Heart left ventricle (tissue), 13 donors: ENCODE measurements around the gene FZR1.

ENCODE experiments used
- CTCF ChIP-seq, 12 donors: fragments of 200-600 bp; sonication (generic) in 4 of 12; IDR thresholded peaks; one replicate each; pipeline versions ENCODE4 v1.5.0 to v1.8.0; 2018 to 2022; ENCODE audit warnings: antibody characterized with exemption in 12 of 12, mild to moderate bottlenecking in 5 of 12
- POLR2A ChIP-seq, 2 donors: fragments of 450-650 bp; IDR thresholded peaks; one replicate each; pipeline ENCODE4 v1.6.1; 2017; ENCODE audit warnings: antibody characterized with exemption in 2 of 2, mild to moderate bottlenecking in 2 of 2, moderate library complexity in 2 of 2
- donor health status: ischemic (EF 13 %, LVEDD 7.1; RV severe dilation, severe dysfunction).
- donor health status: DM: no; HTN: yes; CAD: no.
- donor health status: DM: no; HTN: no; CAD: no.
- donor health status: ischemic (EF 25% LVEDD 6.9; RV normal size, moderate dysfunction).
- donor health status: ischemic (EF 25% LVEDD 5.7; RV mildly dilated, moderate dysfunction).
- donor health status: ischemic (EF 35%, LVEDD 5.7; RV mildly dilated, moderate dysfunction).
- donor health status: nonischemic (EF 11% LVEDD 7.7; RV severe dilation, severe dysfunction).
- donor health status: DM: yes; HTN: yes; CAD: no.
- donor health status: PGD.
- donor health status: ischemic (EF 29% LVEDD 5.4; RV normal size, mild dysfunction).
- donor health status: nonischemic (EF 23%, LVEDD 6.1; RV moderate dilation, normal function).

GRCh38 chr19:3499738-3500428 is 6.2 kb upstream of the FZR1 start:
- TF ChIP-seq CTCF (IDR thresholded peaks at IDR 0.05) (no peak), POLR2A (IDR thresholded peaks at IDR 0.05) (no peak)
